Activated T-cell treated with anti-CD3 and anti-CD28 coated beads, Interleukin-2, amount 50 U/mL, for 24 hours (primary cell): ENCODE measurements around the gene ZNF474.

Experiments used
- DNase-seq: peaks from one replicate; pipeline ENCODE4 v3.0.0-alpha.2; 2020
- H3K27ac Mint-ChIP-seq: 2 replicates; pipeline ENCODE4 v1.8.0; 2020; ENCODE audit warnings: mild to moderate bottlenecking, mixed read lengths
- H3K27me3 Mint-ChIP-seq: 2 replicates; pipeline ENCODE4 v1.8.0; 2020; ENCODE audit warnings: mixed read lengths
- H3K36me3 Mint-ChIP-seq: 2 replicates; pipeline ENCODE4 v1.8.0; 2020; ENCODE audit warnings: low read depth, mixed read lengths
- H3K4me1 Mint-ChIP-seq: 2 replicates; pipeline ENCODE4 v1.8.0; 2020; ENCODE audit warnings: low read depth, mixed read lengths
- H3K4me3 Mint-ChIP-seq: 2 replicates; pipeline ENCODE4 v1.8.0; 2020; ENCODE audit warnings: mild to moderate bottlenecking, moderate library complexity, mixed read lengths
- H3K9me3 Mint-ChIP-seq: 2 replicates; pipeline ENCODE4 v1.8.0; 2020; ENCODE audit warnings: mixed read lengths

The ZNF474 gene

DNA sequence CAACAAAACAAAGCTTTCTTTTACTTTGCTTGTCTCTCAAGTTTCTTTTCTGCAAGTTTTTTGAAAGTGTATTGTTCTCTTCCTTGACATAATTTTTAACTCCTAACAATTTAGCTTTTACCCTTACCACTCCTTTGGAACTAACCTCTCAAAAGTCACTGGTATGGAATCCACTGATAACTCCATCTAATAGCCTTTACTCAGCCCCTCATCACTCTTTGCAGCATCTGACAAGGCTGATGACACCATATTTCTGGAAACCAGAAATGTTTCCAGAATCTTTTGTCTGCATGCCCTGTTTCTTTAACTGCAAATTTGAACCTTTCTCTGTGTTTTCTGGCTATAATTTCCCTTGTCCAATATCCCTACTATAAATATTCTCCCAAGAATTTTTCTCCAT, 46.5 kb downstream of the ZNF474 start:
- Mint-ChIP-seq H3K4me1 (peaks cover 6% of the 10 kb centered on the region), H3K36me3 (no peaks in the 10 kb centered on the region), H3K4me3 (no peak overlapping the region), H3K27ac (no peak overlapping the region), H3K9me3 (no peaks in the 10 kb centered on the region), H3K27me3 (no peaks in the 10 kb centered on the region)
- no peak for DNase-seq

DNA sequence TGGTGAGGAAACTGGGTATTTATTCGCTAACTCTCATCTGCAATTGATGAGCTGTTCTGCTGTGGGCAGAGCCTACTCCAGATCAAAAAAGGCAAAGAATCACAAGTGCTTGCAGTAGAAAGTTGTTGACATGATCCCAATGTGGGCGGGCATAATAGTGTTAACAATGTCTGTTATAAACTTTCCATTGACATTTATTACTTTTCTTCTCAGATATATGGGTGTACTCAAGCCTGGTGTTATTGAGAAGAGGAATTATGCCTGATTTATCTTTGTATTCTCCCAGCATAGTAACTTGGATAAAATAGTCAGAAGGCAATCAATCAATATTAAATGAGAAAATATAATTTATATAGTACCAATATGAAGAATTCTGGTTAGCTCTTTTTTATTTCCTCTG, 47.8 kb downstream of the ZNF474 start:
- H3K36me3 Mint-ChIP-seq, result no peaks in the 10 kb centered on the region
- no peak overlapping the region for H3K4me3 Mint-ChIP-seq
- DNase-seq, result no peak
- H3K4me1 Mint-ChIP-seq, result peaks cover 18% of the 10 kb centered on the region
- H3K27me3 Mint-ChIP-seq, result no peaks in the 10 kb centered on the region
- H3K9me3 Mint-ChIP-seq, result no peaks in the 10 kb centered on the region
- H3K27ac Mint-ChIP-seq, result no peak overlapping the region

DNA sequence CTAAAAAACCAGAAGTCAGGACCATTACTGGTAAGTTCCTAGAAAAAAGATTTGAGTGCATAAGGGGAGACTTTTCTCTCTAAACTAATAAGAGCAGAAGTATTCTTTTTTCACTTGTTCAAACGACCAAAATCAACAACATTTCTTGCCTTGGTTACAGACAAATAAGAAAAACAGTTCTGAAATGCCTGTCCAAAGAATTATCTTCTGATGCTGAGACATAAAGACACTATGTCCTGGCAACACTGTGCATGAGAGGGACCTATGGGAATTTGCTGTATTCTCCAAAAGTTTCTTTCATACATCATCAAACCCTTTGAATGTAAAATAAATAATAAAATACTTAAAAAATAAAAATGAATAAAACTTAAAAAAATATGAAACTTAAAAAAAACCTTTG, 50.4 kb downstream of the ZNF474 start:
- DNase-seq, result no peak
- H3K27me3 Mint-ChIP-seq, result peaks cover 12% of the 10 kb centered on the region
- H3K36me3 Mint-ChIP-seq, result no peaks in the 10 kb centered on the region

DNA sequence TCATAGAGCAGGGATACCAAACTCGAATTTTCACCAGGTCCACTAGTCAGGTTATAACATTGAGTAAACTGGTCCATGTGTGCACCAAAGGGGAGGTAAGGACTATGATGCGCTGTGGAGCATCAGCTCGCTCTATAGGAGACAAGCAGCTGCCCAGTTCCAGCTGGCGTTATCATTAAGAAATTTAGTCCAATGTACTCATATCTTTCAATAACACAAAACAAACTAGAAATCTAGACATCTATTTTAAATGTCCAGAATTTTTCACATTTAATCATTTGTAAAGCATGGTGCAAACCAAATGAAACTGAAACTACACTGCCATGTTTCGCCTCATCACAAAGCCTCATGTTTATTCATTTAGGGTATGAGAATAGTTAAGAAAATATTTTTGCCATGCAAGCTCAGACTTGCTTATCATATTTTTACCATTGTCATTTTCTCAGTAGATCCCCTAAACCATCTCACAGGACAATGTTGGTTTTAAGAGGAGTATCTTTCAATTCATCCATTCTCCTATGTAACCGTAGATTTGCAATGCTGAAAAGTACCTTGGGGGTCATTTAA, 50.9 kb downstream of the ZNF474 start:
- Mint-ChIP-seq H3K27ac (peak overlapping the region; percentile 41), H3K4me1 (peaks cover 24% of the 10 kb centered on the region), H3K4me3 (no peak overlapping the region), H3K27me3 (peaks cover 17% of the 10 kb centered on the region), H3K36me3 (no peaks in the 10 kb centered on the region), H3K9me3 (no peaks in the 10 kb centered on the region)
- DNase-seq, result no peak

More for the DNA sequence above, 50.4 kb downstream of the ZNF474 start:
- Mint-ChIP-seq H3K4me3 (no peak overlapping the region), H3K27ac (no peak overlapping the region), H3K9me3 (no peaks in the 10 kb centered on the region), H3K4me1 (peaks cover 24% of the 10 kb centered on the region)

DNA sequence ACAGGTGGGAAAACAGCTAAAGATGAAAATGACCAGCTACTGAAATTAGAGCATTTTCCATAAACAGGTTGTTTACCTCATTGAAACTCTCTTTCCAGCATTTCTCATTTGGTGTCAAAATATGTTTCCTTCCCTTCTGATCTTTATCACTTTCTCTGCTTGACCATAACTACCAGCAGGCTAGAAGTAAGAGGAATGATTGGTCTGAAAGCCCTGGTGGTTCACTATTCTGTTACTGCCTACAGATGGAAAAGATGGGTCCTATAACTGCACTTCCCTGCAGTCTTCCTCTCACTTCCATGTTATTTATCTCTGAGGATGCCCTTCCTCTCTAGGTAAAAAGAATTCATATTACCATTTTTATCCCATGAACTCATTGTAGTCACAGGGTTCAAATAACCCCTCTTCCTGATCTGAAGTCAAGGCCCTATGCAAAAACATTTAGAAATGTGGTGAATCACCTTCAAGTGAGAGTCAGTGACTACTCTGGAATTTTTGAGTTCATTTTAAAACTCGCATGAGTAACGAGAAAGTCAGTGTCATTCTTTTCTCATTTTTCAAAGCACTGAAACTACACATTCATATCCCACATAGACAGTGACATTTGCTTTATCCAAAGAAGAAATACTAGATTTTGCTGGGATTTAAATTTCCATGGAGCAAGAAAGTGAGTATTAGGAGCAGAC, 51.7 kb downstream of the ZNF474 start:
- no peaks in the 10 kb centered on the region for H3K9me3 Mint-ChIP-seq
- H3K27ac Mint-ChIP-seq, result peak overlapping the region; percentile 80
- no peaks in the 10 kb centered on the region for H3K36me3 Mint-ChIP-seq
- peaks cover 20% of the 10 kb centered on the region for H3K27me3 Mint-ChIP-seq
- peaks cover 24% of the 10 kb centered on the region for H3K4me1 Mint-ChIP-seq
- no peak for DNase-seq
- no peak overlapping the region for H3K4me3 Mint-ChIP-seq

DNA sequence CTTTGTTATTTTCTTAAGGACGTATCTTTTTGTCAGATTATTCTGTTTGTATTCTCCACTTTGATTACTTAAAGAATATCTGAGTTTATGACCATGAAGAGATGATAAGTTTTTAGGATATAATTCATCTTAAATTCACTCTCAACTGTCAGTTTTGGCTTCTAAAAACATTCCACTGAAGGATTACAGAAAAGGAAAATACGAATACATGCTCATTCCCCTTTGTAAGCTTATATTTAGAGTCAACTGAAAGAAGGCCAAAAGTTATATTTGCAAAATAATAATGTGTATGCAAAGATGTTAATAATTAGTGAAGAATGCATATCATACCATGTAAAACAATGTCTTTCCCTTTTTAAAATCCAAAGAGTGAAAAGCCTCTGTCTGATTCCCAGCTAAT, 52.5 kb downstream of the ZNF474 start:
- Mint-ChIP-seq H3K4me3 (no peak overlapping the region), H3K9me3 (no peaks in the 10 kb centered on the region), H3K27me3 (peaks cover 27% of the 10 kb centered on the region), H3K27ac (no peak overlapping the region), H3K4me1 (peaks cover 24% of the 10 kb centered on the region), H3K36me3 (no peaks in the 10 kb centered on the region)
- DNase-seq, result no peak

DNA sequence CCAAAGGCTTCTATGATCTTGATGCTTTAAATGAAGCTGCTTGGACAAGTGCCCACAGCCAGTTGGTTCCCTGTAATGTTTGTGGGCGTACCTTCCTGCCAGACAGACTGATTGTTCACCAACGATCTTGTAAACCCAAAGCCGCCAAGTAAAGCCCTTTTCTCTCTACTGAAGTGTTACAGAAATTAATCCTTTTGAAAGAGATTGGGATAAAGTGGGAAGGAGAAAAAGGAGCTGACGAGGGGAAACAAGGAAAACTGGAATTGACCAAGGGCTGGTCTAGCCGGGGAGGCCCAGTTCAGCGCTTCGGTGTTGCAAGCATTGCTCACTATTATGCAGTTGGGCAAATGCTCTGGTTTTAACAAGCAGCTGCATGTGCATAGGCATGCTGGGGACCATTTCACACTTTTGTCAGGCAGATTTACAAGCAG, 53.2 kb downstream of the ZNF474 start:
- DNase-seq, result no peak
- Mint-ChIP-seq H3K27ac (no peak overlapping the region), H3K27me3 (peaks cover 27% of the 10 kb centered on the region), H3K4me1 (peaks cover 24% of the 10 kb centered on the region), H3K9me3 (no peaks in the 10 kb centered on the region), H3K4me3 (no peak overlapping the region), H3K36me3 (no peaks in the 10 kb centered on the region)

DNA sequence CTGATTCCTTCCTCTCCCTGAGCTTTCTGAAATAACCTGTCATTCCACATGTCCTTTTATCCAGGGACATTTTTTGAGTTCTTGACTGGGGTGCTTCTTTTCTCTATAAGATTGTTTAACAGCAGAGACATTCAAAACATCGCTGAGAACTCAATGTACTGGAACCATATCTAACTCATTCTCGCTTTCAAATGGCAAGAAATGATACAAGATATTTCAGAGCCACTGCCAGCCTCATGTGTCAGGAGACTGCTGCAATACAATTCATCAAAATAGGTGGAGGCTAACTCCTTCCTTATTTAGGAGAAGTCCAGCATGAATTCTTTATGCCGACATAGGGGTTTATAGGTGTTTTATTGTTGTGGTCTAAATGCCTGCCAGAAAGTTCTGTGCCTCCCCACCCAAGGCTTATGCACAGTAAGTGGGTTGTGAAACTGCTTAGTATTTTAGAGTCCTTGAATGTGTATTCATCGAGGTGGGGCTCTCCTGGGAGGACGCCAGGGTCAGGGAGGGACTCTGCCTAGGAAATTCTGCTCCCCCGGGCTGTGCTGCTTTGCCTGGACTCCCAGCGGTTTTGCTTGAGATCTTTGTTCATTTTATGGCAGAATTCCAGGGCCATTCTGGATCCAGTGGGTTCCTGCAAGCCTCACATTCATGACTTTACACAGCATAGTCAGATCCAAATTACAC, 53.9 kb downstream of the ZNF474 start:
- no peak overlapping the region for H3K27ac Mint-ChIP-seq
- H3K4me1 Mint-ChIP-seq, result peaks cover 24% of the 10 kb centered on the region
- H3K27me3 Mint-ChIP-seq, result peaks cover 27% of the 10 kb centered on the region
- no peaks in the 10 kb centered on the region for H3K9me3 Mint-ChIP-seq
- no peaks in the 10 kb centered on the region for H3K36me3 Mint-ChIP-seq
- DNase-seq, result no peak
- H3K4me3 Mint-ChIP-seq, result no peak overlapping the region

DNA sequence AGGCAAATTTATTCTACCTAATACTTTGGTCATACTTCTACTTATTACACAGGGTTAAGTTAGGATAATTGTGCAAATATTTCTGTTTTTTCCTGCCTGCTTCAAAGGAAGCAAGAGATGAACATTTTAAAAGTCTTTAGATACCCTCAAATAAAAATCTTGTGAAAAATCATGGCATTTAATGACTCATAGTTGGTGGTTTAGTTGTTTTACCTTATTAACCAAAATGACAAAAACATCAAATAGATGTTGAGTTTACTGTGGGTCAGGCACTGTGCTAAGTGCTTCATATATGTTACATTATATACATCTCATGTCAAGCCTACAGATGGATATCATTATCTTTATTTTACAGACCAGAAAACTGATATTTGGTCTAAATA, 54.4 kb downstream of the ZNF474 start:
- Mint-ChIP-seq H3K27me3 (peaks cover 27% of the 10 kb centered on the region), H3K4me3 (no peak overlapping the region), H3K9me3 (no peaks in the 10 kb centered on the region), H3K27ac (no peak overlapping the region), H3K4me1 (peaks cover 24% of the 10 kb centered on the region), H3K36me3 (no peaks in the 10 kb centered on the region)
- DNase-seq, result no peak

DNA sequence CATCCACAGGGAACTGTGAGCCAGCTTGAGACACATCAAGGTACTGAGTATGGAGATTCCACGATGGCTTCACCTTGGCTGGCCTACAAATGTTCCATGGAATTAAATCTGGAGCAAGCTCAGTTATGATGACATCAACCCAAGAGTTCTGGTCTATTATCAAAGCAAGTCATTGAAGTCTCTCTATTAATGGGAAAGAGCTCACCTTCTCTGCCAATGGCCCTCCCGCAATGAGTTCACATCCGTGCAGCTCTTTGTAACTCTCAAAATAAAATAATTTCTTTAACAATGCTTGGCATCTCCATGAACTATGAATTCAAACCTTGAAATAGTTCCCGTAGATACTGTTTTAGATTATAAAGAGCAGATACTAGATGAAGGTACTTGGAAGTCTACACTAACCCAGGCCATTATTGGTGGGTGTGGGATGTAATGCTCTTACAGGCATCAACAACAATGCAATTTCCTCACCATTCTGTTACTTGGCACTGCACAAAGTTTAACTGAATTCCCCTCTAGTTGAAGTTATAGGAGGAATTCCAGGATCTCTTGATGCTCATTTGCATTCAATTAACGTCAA, 55.4 kb downstream of the ZNF474 start:
- peaks cover 29% of the 10 kb centered on the region for H3K27me3 Mint-ChIP-seq
- H3K27ac Mint-ChIP-seq, result no peak overlapping the region
- no peaks in the 10 kb centered on the region for H3K9me3 Mint-ChIP-seq
- H3K4me3 Mint-ChIP-seq, result no peak overlapping the region
- H3K36me3 Mint-ChIP-seq, result no peaks in the 10 kb centered on the region
- DNase-seq, result no peak
- peaks cover 24% of the 10 kb centered on the region for H3K4me1 Mint-ChIP-seq

DNA sequence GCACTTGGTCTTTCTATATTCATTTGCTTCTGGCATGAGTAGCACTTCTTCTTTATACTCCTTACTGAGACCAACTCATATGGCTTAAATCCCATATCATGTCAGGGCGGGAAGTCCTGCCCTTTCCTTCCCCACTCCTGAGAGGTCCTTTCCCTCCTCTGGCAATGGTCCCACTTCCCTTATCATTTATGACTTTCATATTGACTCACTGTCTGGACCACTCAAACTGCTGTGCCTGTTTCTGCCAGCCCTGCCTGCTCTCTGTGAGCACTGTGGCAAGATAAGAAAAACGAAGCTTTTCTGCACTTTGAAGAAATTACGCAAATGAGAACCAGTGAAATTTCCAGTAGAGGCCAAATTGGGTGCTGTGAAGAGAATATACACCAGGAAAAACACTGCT, 58.1 kb downstream of the ZNF474 start:
- peaks cover 4% of the 10 kb centered on the region for H3K4me1 Mint-ChIP-seq
- no peak for DNase-seq
- no peaks in the 10 kb centered on the region for H3K9me3 Mint-ChIP-seq
- peaks cover 36% of the 10 kb centered on the region for H3K27me3 Mint-ChIP-seq
- H3K36me3 Mint-ChIP-seq, result no peaks in the 10 kb centered on the region
- no peak overlapping the region for H3K27ac Mint-ChIP-seq
- no peak overlapping the region for H3K4me3 Mint-ChIP-seq

DNA sequence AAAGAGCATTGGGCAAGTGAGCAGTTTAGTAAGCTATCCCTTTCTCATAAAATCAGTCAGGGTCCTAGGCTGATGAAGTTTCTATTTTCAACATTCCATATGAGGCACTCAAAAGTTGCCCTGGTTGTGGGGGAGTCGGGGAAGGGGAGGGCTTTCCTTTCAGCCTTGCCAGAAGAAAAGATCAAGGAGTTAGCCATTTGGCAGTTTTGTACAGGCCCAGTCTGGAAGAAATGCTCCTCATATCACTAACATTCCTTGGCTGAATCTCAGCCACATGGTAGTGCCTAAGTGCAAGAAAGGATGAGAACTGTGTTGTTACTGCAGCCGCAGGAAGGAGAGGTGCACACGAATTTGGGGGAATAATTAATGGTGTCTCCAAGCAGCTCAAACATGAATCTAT, 60.8 kb downstream of the ZNF474 start:
- Mint-ChIP-seq H3K27me3 (peaks cover 37% of the 10 kb centered on the region), H3K4me3 (no peak overlapping the region)

DNA sequence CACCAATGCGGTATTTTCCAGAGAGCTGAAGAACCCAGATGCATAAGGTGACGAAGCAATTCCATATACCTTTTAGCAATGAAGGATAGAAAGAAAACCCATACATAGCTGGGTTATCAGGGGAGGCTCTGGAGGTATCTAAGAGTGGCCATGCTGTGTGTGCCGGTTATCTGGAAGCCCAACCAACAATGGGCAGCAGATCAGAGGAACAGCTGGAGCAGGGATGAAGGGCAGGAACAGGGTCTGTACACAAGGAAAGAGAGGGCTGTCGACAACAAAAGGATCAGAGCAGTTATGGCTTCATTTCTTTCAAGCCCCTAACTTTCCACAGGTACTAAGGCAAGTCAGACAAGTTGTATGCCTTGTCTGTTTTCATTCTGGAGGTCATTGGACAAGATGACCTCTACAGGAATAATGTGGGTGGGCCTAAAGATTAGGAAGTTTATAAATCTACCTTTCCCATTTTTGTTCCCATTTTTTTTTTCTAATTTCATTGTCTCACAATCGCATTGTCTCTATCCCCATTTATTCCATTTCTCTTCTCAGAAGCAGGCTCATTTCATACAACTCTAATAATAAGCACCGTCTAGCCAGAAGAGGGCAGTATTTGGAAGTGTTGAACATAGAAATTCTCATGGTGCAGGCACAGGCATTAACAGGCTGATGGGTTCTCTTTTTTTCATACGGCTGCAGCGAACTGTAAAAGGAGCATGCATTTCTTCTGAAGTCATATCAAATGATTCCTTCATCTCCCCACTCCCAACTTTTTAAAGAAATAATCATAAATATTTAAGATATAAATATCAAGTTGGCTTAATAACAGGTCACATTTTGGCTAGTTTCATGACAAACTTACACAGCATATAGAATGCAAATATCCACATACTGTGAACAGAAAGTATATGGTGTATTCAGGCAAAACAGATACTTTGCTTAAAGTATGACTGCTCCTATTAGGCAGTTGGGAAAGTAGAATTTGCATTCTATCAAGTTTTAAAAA, 63.5 kb downstream of the ZNF474 start:
- Mint-ChIP-seq H3K9me3 (no peaks in the 10 kb centered on the region), H3K36me3 (no peaks in the 10 kb centered on the region), H3K27me3 (peaks cover 26% of the 10 kb centered on the region), H3K4me3 (no peak overlapping the region), H3K27ac (no peak overlapping the region), H3K4me1 (no peaks in the 10 kb centered on the region)
- DNase-seq, result no peak

More for the DNA sequence above, 60.8 kb downstream of the ZNF474 start:
- H3K27ac Mint-ChIP-seq, result no peak overlapping the region
- H3K4me1 Mint-ChIP-seq, result no peaks in the 10 kb centered on the region
- no peaks in the 10 kb centered on the region for H3K9me3 Mint-ChIP-seq
- no peak for DNase-seq
- no peaks in the 10 kb centered on the region for H3K36me3 Mint-ChIP-seq

DNA sequence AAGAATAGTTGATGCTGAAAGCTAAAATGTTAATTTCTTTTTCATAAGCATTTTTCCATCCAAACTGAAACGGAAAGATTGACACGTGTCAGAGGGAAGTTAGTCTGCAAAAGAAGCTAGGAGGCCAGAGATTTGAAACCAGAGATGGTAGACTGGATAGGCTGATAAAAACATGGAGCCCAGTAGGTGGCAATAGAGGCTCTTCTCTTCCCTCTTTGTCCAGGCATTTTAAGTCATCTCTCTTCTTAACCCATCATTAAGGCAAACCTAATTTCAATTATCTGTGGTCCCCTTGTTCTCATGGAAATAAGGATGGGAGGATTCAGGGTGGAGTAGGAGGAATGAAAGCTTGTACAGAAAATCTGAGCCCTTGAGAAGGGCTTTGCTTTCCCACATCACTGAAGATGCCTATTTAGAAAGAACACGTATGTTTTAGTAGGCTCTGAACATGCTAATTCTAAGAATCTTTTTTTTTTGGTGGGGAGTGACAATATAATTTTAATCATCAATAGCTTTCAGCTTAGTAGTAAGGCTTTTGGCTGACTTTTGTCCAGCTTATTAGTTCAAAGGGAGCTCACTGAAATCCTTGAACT, 66.6 kb downstream of the ZNF474 start:
- H3K4me3 Mint-ChIP-seq, result no peak overlapping the region
- no peaks in the 10 kb centered on the region for H3K4me1 Mint-ChIP-seq
- H3K27ac Mint-ChIP-seq, result no peak overlapping the region
- H3K36me3 Mint-ChIP-seq, result no peaks in the 10 kb centered on the region
- H3K9me3 Mint-ChIP-seq, result no peaks in the 10 kb centered on the region
- peaks cover 24% of the 10 kb centered on the region for H3K27me3 Mint-ChIP-seq
- DNase-seq, result no peak
